OCI-LY3 (cell line): ENCODE results near the gene ALG6.

Source experiments
- EZH2phosphoT487 ChIP-seq: fragments of 200-600 bp; shearing (Covaris generic); IDR thresholded peaks from 2 replicates; pipeline ENCODE4 v1.6.1; 2018; ENCODE audit warnings: antibody characterized with exemption, mixed run types, low read depth
- TF ChIP-seq, protein P1 (sequence below): fragments of 200-600, 300-600 bp; sonication (generic); IDR thresholded peaks from 2 replicates; pipeline ENCODE4 v1.5.1; 2014; ENCODE audit warnings: antibody characterized with exemption, low read length, low read depth

DNA sequence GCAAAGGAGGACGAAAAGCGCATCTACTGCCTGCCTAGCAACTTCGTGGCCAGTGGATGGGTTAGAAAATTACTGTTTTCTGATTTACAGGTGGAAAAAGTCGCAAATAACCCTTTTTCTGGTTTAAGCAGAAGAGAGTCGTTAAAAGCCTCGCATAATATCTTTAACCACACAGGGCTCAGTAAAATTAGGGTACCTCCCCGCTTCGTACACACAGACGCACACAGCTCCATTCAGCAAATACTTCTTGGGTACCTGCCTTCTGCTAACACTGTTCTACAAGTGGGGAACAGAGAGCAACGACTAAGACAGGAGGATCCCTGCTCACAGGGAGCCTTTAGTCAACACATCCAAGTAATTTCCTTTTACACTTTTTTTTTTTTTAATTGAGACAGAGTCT lies 704 bp downstream of the ALG6 start:
- TF ChIP-seq, protein P1, sequence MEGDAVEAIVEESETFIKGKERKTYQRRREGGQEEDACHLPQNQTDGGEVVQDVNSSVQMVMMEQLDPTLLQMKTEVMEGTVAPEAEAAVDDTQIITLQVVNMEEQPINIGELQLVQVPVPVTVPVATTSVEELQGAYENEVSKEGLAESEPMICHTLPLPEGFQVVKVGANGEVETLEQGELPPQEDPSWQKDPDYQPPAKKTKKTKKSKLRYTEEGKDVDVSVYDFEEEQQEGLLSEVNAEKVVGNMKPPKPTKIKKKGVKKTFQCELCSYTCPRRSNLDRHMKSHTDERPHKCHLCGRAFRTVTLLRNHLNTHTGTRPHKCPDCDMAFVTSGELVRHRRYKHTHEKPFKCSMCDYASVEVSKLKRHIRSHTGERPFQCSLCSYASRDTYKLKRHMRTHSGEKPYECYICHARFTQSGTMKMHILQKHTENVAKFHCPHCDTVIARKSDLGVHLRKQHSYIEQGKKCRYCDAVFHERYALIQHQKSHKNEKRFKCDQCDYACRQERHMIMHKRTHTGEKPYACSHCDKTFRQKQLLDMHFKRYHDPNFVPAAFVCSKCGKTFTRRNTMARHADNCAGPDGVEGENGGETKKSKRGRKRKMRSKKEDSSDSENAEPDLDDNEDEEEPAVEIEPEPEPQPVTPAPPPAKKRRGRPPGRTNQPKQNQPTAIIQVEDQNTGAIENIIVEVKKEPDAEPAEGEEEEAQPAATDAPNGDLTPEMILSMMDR = no peak
- TF ChIP-seq EZH2phosphoT487 = no peak
